ENCODE data around the gene METTL16.

DNA sequence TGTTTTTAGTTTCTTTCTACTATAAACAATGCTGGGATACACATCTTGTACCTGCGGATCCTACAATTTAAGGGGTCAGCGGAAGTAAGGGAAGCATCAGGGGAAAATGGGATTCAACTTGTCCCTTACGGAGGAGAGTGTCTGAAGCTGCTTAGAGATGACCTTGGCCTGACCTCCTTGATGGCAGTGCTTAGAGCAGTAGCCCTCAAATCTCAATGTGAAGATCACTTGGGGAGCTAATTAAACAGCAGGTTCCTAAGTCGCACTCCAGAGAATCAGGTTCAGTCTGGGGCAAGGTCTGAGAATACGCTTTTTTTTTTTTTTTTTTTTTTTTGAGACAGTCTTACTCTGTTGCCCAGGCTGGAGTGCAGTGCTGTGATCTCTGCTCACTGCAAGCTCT is 9.6 kb upstream of the METTL16 start:
- TF ChIP-seq POLR2A (IDR thresholded peaks at IDR 0.05; ENCODE audit: low read length) (no peak), GATA1 (IDR thresholded peaks at IDR 0.05; ENCODE audit: low read depth, low read length) (no peak)

Measured in erythroblast (primary cell).